Mammary microvascular endothelial cell (primary cell): ENCODE data around the gene AQP2. TPM values are rescaled to one million over a fixed set of nuclear protein-coding genes. Genes with fewer than 3 reads are reported as not detected.

ENCODE experiments used
- total RNA-seq: library from RNA; depleted of rRNA; stranded (reverse); fragments of >200 nt; gene quantifications from 2 replicates; pipeline ENCODE4 v1.2.3, GENCODE V29; 2015

Gene AQP2, protein sequence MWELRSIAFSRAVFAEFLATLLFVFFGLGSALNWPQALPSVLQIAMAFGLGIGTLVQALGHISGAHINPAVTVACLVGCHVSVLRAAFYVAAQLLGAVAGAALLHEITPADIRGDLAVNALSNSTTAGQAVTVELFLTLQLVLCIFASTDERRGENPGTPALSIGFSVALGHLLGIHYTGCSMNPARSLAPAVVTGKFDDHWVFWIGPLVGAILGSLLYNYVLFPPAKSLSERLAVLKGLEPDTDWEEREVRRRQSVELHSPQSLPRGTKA
- total RNA-seq = not detected in 2 replicates

DNA sequence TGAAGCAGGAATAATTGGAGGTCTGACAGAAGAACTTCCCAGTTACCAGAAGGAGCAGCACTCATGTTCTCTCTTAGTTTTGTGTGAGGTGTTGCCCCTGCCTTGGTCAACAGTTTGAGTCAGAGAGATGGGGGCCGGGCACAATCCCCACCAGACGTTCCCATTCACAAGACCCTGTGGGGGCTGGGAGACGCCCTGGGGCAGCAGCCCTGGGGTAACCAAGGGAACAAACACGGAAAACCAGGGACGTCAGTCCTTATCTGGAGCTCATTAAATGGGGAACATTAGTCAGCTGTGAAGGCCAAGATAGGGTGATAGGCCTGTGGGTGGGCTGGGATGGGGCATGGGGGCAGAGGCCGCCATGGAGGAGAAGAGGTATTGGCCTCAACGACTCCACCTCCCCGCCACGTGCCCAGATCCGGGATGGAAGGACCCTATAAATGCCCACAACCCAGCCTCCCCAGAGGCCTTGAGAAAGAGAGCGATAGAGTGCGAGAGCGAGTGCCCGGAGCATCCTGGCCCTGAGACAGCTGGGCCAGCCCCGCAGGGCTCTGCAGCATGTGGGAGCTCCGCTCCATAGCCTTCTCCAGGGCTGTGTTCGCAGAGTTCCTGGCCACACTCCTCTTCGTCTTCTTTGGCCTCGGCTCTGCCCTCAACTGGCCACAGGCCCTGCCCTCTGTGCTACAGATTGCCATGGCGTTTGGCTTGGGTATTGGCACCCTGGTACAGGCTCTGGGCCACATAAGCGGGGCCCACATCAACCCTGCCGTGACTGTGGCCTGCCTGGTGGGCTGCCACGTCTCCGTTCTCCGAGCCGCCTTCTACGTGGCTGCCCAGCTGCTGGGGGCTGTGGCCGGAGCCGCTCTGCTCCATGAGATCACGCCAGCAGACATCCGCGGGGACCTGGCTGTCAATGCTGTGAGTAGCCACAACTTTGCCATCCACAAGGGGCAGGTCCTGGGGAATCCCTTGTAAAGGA is at the start of gene AQP2:
Gene AQP2 (plus strand): TSS at position 465 of the 979 bp plus-strand sequence. CDS start 94 bp downstream, at position 559.

GRCh38 chr12:49903700-49904423 is 46.7 kb upstream of the AQP2 start, which contains the start of gene FAIM2:
FAIM2 (minus strand) TSS chr12:49903900; CDS start chr12:49903792, 108 bp downstream.

GRCh38 chr12:49961111-49961922 is 10.8 kb downstream of the AQP2 start, which contains the start of gene AQP5:
AQP5 (plus strand) TSS chr12:49961872; CDS start chr12:49962018, 146 bp downstream.

GRCh38 chr12:49972641-49973360 is 22.3 kb downstream of the AQP2 start, which contains the start of gene AQP6:
AQP6 (plus strand) TSS chr12:49972947; CDS start chr12:49973174, 227 bp downstream.

Other genes with a start within 250 kb of the AQP2 start
- gene FMNL3, start 243.3 kb upstream of the AQP2 start, total RNA-seq = 42.7 and 49.6 TPM in 2 replicates
- 346 and 374 TPM in 2 replicates for gene TMBIM6, start 209.2 kb upstream of the AQP2 start, total RNA-seq
- gene NCKAP5L, start 122.3 kb upstream of the AQP2 start, total RNA-seq = 13.3 and 15.6 TPM in 2 replicates
- 2.3 and 2.4 TPM in 2 replicates for gene BCDIN3D, start 107.6 kb upstream of the AQP2 start, total RNA-seq
- not detected in 2 replicates for gene FAIM2, start 46.8 kb upstream of the AQP2 start, total RNA-seq
- not detected in 2 replicates for gene AQP5, start 11.1 kb downstream of the AQP2 start, total RNA-seq
- gene AQP6, start 22.2 kb downstream of the AQP2 start, total RNA-seq = not detected in 2 replicates
- gene RACGAP1, start 74.8 kb downstream of the AQP2 start, total RNA-seq = 51.0 and 54.1 TPM in 2 replicates
- 0.25 and 1.9 TPM in 2 replicates for gene ASIC1, start 106.9 kb downstream of the AQP2 start, total RNA-seq
- gene SMARCD1, start 134.6 kb downstream of the AQP2 start, total RNA-seq = 70.9 and 71.6 TPM in 2 replicates
- gene GPD1, start 153.3 kb downstream of the AQP2 start, total RNA-seq = not detected in 2 replicates
- gene COX14, start 161.5 kb downstream of the AQP2 start, total RNA-seq = 48.9 and 57.1 TPM in 2 replicates
- gene CERS5, start 216.6 kb downstream of the AQP2 start, total RNA-seq = 27.0 and 33.7 TPM in 2 replicates